Amygdala (tissue), 56 donors: ENCODE measurements around the gene MEF2D.
A peak's percentile ranks its signal among the peaks of the same experiment; 100 is the strongest.

ENCODE experiments used
- DNase-seq, 56 donors: peaks; one replicate each; lab custom pipeline; 2025; lab: John Stamatoyannopoulos, UW

The MEF2D gene

GRCh38 chr1:156433602-156434001 lies 67.0 kb downstream of the MEF2D start:
- DNase-seq, result no peak

- no peak for DNase-seq
These were observed 67.5 kb downstream of the MEF2D start for GRCh38 chr1:156433032-156433431.

- DNase-seq, result no peak
These were observed 67.9 kb downstream of the MEF2D start for GRCh38 chr1:156432669-156433018.

- peak in 2 of 56 donors; percentile 16 to 30 for DNase-seq
These were observed 68.6 kb downstream of the MEF2D start for GRCh38 chr1:156431769-156432668.

GRCh38 chr1:156431366-156431765 lies 69.2 kb downstream of the MEF2D start:
- peak in 1 of 56 donors; percentile 64 for DNase-seq

GRCh38 chr1:156430866-156431265 lies 69.7 kb downstream of the MEF2D start:
- DNase-seq, result peak in 10 of 56 donors; percentile 32 to 64 (median 50)

GRCh38 chr1:156430303-156430702 lies 70.3 kb downstream of the MEF2D start:
- peak in 20 of 56 donors; percentile 26 to 78 (median 62) for DNase-seq

GRCh38 chr1:156429313-156430060 lies 71.1 kb downstream of the MEF2D start:
- DNase-seq, result peak in 34 of 56 donors; percentile 22 to 74 (median 54)

GRCh38 chr1:156428746-156429288 lies 71.8 kb downstream of the MEF2D start:
- DNase-seq, result no peak

- no peak for DNase-seq
These were observed 72.6 kb downstream of the MEF2D start for GRCh38 chr1:156427957-156428356.

GRCh38 chr1:156425943-156426342 lies 74.6 kb downstream of the MEF2D start:
- no peak for DNase-seq

- no peak for DNase-seq
These were observed 75.7 kb downstream of the MEF2D start for GRCh38 chr1:156424806-156425432.

GRCh38 chr1:156423422-156424352 lies 76.9 kb downstream of the MEF2D start:
- DNase-seq, result no peak

- DNase-seq, result no peak
These were observed 77.9 kb downstream of the MEF2D start for GRCh38 chr1:156422602-156423091.

GRCh38 chr1:156421939-156422601 lies 78.5 kb downstream of the MEF2D start:
- DNase-seq, result no peak

- DNase-seq, result peak in 55 of 56 donors; percentile 50 to 92 (median 79)
These were observed 79.3 kb downstream of the MEF2D start for GRCh38 chr1:156421062-156421938.

- no peak for DNase-seq
These were observed 80.1 kb downstream of the MEF2D start for GRCh38 chr1:156420205-156421061.
